Muscle layer of colon (tissue), 2 donors: ENCODE results near the gene COL4A1.

Experiments
- H3K27ac ChIP-seq: one replicate; pipeline ENCODE4 v1.7.0; 2013; ENCODE audit warnings: low read depth, mild to moderate bottlenecking, low read length, moderate library complexity
- H3K27me3 ChIP-seq, 2 donors: one replicate each; pipeline ENCODE4 v1.7.0; 2013; ENCODE audit warnings: low read length in 2 of 2, mild to moderate bottlenecking in 2 of 2; ENCODE audit not compliant: insufficient read depth in 2 of 2, control insufficient read depth in 1 of 2
- H3K36me3 ChIP-seq: one replicate; pipeline ENCODE4 v1.7.0; 2013; ENCODE audit warnings: mild to moderate bottlenecking, low read length; ENCODE audit not compliant: insufficient read depth
- H3K4me1 ChIP-seq: one replicate; pipeline ENCODE4 v1.7.0; 2013; ENCODE audit warnings: mild to moderate bottlenecking, low read length; ENCODE audit not compliant: insufficient read depth
- H3K4me3 ChIP-seq, 2 donors: one replicate each; pipeline ENCODE4 v1.7.0; 2013; ENCODE audit warnings: low read length in 2 of 2, low read depth in 1 of 2, mild to moderate bottlenecking in 1 of 2, moderate library complexity in 1 of 2
- H3K9ac ChIP-seq: one replicate; pipeline ENCODE4 v1.7.0; 2013; ENCODE audit warnings: low read length
- H3K9me3 ChIP-seq: one replicate; pipeline ENCODE4 v1.7.0; 2013; ENCODE audit warnings: mild to moderate bottlenecking, low read length
- donor health status: abdominal sarcoma.
- donor health status: Adenocarcinoma of cecum.

Gene COL4A1

DNA sequence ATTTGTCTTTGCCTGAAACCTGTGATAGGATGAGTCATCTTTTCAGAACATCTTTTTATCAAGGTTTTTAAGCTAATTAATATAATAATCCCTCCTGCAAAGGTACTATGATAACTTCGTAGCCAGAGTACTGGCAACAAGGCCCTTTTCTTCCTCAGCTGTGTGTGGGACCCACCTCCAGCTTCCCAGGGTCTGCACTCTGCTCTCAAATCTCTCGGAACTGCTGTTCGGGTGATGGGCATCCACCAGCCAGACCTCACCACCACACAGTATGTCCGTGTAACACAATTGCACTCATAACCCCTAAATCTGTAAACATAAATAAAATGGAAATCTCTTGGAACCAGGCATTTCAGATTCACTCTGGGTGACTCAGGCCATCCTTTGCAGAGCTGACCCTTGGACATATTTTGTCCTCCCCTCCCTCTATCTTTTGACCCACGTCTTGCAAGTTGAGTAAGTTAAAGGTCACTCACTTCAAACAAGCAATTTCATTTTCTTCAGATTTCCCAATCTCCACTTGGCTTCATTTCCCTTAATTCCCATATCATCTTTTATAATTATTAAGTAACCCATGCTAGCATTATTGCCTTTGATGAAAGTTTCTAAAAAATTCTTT is 29.5 kb downstream of the COL4A1 start:
- H3K9me3 ChIP-seq: no peaks in the 10 kb centered on the region
- no peaks in the 10 kb centered on the region for H3K27me3 ChIP-seq
- H3K9ac ChIP-seq: no peak overlapping the region
- H3K4me1 ChIP-seq: peaks cover 86% of the 10 kb centered on the region
- peak overlapping the region; percentile 27 for H3K27ac ChIP-seq
- H3K4me3 ChIP-seq: no peak overlapping the region
- no peaks in the 10 kb centered on the region for H3K36me3 ChIP-seq

DNA sequence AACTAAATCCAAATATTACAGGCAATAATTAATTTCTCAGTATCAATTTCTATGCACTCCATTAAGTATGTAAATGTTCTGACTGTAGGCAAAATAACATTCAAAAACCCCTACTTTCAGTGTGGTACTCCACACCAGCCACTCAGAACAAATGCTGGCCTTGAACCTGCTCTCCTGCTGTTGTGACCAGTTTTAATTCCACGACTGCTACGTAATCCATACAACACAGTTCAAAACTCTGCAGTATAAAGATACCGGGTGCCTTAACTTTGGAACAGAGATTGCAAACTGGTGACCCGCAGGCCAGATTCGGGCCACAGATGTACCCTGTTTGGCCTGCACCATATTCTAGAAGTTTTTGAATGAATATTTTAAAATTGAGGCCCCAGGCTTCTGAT is 30.4 kb downstream of the COL4A1 start:
- Histone ChIP-seq H3K27me3 (no peaks in the 10 kb centered on the region), H3K27ac (peak overlapping the region; percentile 29), H3K4me1 (peaks cover 76% of the 10 kb centered on the region), H3K4me3 (no peak overlapping the region), H3K9ac (no peak overlapping the region), H3K9me3 (no peaks in the 10 kb centered on the region), H3K36me3 (no peaks in the 10 kb centered on the region)

DNA sequence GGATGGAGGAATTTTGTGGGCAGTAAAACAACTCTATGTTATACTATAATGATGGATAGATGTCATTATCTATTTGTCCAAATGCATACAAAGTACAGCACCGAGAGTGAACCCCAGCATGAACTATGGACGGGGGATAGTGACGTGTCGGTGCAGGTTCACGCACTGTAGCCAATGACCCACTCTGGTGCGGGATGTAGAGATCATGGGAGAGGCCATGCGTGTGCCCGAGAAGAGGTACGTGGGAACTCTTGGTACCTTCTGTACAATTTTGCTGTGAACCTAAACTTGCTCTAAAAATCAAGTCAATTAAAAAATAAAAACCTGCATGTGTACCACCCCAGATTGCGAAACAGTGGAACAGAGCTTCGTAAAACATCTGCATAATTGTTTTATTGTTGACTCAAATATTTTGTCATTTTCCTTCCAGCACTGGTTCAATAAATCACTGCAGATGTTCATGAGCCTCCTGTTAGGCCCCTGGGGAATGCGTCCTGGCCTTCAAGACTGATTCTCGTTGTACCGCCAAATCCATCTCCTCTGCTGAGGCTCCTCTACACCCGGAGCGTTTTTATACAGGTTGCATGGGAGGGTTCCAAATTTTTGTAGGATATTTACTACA is 30.9 kb downstream of the COL4A1 start:
- H3K4me1 ChIP-seq: peaks cover 76% of the 10 kb centered on the region
- no peak overlapping the region for H3K4me3 ChIP-seq
- H3K27me3 ChIP-seq: no peaks in the 10 kb centered on the region
- H3K27ac ChIP-seq: peak overlapping the region; percentile 15
- no peaks in the 10 kb centered on the region for H3K36me3 ChIP-seq
- H3K9ac ChIP-seq: no peak overlapping the region
- no peaks in the 10 kb centered on the region for H3K9me3 ChIP-seq

DNA sequence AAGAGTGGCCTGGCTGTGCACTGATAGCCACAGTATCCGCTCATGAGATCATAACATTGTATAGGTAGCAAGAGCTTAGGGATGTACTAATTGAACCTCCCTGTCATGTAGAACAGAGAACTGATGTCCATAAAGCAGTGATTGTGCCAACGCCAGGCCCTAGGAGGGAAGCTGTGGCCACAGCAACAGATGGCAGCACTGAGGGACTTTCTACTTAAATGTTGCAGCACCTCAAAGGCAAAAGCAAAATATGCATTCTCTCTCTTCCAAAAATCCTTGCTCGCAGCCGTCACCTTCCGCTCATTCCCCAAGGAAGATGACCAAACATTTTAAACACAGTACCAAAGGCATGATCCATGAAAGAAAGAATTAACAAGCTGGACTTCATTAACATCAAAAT is 32.3 kb downstream of the COL4A1 start:
- no peak overlapping the region for H3K27ac ChIP-seq
- no peak overlapping the region for H3K4me3 ChIP-seq
- no peaks in the 10 kb centered on the region for H3K9me3 ChIP-seq
- no peaks in the 10 kb centered on the region for H3K27me3 ChIP-seq
- H3K9ac ChIP-seq: no peak overlapping the region
- H3K36me3 ChIP-seq: no peaks in the 10 kb centered on the region
- H3K4me1 ChIP-seq: peaks cover 76% of the 10 kb centered on the region

DNA sequence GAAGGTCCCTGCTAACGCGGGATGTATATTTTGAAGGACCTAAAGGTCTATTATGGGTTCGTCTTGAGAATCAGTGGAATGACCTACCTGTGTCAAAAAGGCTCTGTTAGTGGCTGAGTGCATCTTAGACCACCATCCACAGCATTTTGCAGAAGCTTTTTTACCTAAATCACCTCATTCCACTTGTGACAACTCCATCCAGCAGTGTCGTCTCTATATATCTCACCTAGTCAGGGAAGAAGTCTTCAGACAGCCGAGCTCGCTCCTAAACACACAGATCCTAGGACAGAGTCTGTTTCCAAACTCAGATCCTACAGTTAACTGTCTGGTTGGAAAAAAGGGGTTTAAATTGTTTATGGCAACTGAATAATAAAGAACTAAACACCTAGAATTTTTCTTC is 33.7 kb downstream of the COL4A1 start:
- Histone ChIP-seq H3K27me3 (no peaks in the 10 kb centered on the region), H3K4me3 (no peak overlapping the region), H3K4me1 (peaks cover 75% of the 10 kb centered on the region), H3K9ac (no peak overlapping the region), H3K9me3 (no peaks in the 10 kb centered on the region), H3K27ac (no peak overlapping the region), H3K36me3 (no peaks in the 10 kb centered on the region)

DNA sequence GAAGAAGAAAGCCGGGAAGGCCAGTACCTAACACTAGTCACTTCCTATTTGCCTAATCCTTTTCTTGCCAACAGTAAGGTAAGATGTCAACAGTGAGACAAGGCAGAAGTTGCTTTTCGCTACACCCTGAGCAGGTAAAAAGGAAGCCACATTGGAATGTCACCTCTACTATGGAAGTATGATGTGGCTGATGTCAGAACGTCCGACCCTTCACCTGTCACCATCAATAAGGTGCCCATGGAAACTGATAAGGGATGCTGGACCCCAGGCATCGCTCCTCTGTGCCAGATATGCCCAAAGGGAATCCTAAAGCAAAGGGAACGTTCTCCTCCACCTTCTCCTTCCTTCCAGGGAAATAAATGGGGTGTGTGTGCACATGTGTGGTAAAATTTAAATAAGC is 34.3 kb downstream of the COL4A1 start:
- peaks cover 73% of the 10 kb centered on the region for H3K4me1 ChIP-seq
- H3K27ac ChIP-seq: no peak overlapping the region
- no peak overlapping the region for H3K9ac ChIP-seq
- H3K27me3 ChIP-seq: no peaks in the 10 kb centered on the region
- no peak overlapping the region for H3K4me3 ChIP-seq
- no peaks in the 10 kb centered on the region for H3K9me3 ChIP-seq
- H3K36me3 ChIP-seq: no peaks in the 10 kb centered on the region

DNA sequence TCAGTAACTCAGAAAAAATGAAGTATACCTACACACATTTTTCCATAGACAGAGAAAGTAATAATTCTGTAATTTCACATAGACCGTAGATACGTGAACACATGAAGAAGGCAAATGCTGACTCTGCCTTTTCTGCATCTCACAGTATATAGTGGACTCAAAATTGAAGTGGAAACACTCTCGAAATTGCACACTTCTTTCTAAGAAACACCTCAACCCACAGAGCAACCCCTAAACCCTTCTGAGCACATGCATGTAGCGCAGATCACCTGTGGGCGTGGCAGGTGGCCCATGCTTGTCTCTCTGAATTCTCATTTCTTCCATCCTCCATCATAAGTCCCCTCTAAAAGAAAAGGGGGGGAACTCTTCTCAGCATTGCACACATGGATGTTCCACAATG is 34.7 kb downstream of the COL4A1 start:
- Histone ChIP-seq H3K9me3 (no peaks in the 10 kb centered on the region), H3K9ac (no peak overlapping the region), H3K27me3 (no peaks in the 10 kb centered on the region), H3K4me1 (peaks cover 69% of the 10 kb centered on the region), H3K36me3 (no peaks in the 10 kb centered on the region), H3K4me3 (no peak overlapping the region), H3K27ac (no peak overlapping the region)

DNA sequence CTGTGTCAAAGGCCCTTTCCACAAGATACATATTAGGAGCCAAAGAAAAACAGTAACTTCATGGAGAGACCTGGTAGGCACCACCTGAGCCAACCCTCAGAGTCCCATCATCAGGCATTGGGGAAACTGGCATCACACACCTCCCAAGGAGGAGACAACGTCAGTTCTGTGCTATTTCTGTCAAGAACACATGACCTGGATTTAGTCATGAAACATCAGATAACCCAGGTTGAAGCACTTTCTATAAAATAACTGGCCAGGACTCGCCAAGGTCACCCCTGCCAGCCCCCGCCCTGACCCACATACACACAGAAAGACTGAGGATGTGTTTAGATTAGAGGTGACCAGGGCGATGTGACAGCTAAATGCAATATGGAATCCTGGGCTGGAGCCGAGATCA is 35.6 kb downstream of the COL4A1 start:
- H3K27ac ChIP-seq: no peak overlapping the region
- no peaks in the 10 kb centered on the region for H3K9me3 ChIP-seq
- H3K36me3 ChIP-seq: no peaks in the 10 kb centered on the region
- H3K27me3 ChIP-seq: no peaks in the 10 kb centered on the region
- H3K9ac ChIP-seq: no peak overlapping the region
- no peak overlapping the region for H3K4me3 ChIP-seq
- peaks cover 69% of the 10 kb centered on the region for H3K4me1 ChIP-seq

DNA sequence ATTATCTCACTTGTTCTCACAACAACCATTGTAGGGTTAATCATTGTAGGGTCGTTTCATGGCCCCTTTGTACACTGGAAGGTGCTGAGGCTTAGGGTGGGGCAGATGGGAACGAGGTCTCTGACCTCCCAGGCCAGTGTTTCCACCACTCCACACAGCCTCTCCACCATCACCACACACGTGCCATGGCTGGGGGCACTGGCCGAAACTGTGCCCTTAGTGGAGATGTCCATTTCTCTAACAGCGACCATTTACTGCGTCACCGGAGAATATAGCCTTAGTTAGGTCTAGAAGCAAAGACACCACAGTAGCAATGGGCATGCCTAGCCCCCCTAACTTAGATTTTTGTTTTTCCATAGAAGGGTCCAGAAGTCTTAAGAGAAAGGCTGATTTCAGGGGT is 36.5 kb downstream of the COL4A1 start:
- Histone ChIP-seq H3K36me3 (no peaks in the 10 kb centered on the region), H3K27ac (no peak overlapping the region), H3K27me3 (no peaks in the 10 kb centered on the region), H3K9me3 (no peaks in the 10 kb centered on the region), H3K4me3 (no peak overlapping the region), H3K4me1 (peaks cover 67% of the 10 kb centered on the region), H3K9ac (no peak overlapping the region)

DNA sequence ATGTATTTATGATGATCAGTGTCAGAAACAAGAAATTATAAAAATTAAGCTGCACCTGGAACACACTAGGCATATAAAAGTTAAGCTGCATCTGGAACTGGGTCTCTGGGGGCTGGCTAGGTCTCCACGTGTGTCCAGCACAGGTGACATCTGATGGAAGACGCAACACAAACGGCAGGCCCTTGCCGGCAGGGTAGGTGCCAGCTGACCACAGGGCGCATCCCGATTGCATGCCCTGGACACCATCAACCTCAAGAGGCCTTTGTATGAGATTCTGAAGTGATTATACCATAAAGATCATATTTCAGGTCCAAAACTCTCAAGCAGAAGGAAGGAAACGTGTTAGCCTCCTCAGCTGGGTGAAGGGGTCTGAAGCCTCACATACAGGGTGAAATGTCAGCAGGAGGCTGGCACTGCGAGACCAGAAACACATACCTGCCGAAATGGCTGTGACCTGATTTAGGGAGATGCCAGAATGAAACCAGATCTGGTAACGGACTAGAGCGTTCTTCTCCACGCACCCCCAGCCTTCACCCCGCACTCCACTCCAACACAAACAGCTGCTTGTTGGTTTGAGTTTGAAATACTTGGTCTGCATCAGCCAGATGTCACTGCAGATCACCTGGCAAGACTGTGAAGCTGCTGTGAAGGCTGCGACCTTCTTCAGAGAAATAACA is 37.3 kb downstream of the COL4A1 start:
- Histone ChIP-seq H3K4me1 (peaks cover 67% of the 10 kb centered on the region), H3K36me3 (no peaks in the 10 kb centered on the region), H3K4me3 (no peak overlapping the region), H3K9me3 (no peaks in the 10 kb centered on the region), H3K27me3 (no peaks in the 10 kb centered on the region), H3K9ac (no peak overlapping the region), H3K27ac (peak overlapping the region; percentile 38)

DNA sequence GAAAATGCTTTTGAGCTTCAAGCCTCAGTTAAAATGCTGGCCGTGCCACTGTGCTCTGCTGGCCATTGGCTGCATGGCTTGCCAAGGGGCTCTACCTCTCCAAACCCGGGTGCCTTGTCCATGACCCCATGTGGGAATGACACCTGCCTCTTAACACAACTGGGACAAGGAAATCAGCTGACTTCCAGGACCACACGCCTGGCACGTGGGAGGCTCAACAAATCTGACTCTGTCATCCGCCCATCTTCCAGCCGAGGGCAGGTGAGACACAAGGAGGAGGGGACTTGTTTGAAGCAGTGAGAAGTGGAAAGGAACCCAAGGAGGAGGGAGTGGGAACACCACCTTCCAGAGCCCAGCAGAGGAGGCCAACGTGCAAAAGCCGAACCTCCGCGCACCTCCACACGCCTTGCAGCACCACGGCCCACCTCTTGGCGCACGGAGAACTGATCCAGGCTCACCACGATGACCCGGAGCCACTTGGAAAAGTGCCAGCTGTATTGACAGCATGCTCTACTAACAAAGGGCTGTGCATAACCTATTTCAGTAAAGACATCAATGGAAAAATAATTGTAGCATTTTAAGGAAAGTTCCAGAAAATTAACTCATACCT is 38.3 kb downstream of the COL4A1 start:
- Histone ChIP-seq H3K9me3 (no peaks in the 10 kb centered on the region), H3K36me3 (no peaks in the 10 kb centered on the region), H3K27me3 (no peaks in the 10 kb centered on the region), H3K9ac (no peak overlapping the region), H3K4me1 (peaks cover 67% of the 10 kb centered on the region), H3K4me3 (no peak overlapping the region), H3K27ac (no peak overlapping the region)
